A673 (cell line): ENCODE measurements around the gene LRCOL1. TPM values are rescaled to one million over a fixed set of nuclear protein-coding genes. Genes with fewer than 3 reads are reported as not detected.

ENCODE experiments used
- BruUV-seq: library from RNA; stranded (reverse); fragments of 400-500 nt; replicated peaks from 2 replicates; lab custom pipeline; 2021; lab: Mats Ljungman, UMichigan
- CTCF ChIA-PET: fragments of 300-600 bp; sonication (Branson Sonifier 250); formaldehyde crosslinking; loops from one replicate; lab custom pipeline; 2022; ENCODE audit warnings: antibody characterized with exemption; lab: Charles Lee
- POLR2A ChIA-PET: fragments of 300-600 bp; sonication (Branson Sonifier 250); formaldehyde crosslinking; loops from one replicate; lab custom pipeline; 2022; ENCODE audit warnings: antibody characterized with exemption; ENCODE audit not compliant: low non-redundant PET; lab: Charles Lee
- DNase-seq: peaks from one replicate; pipeline ENCODE4 v3.0.0-alpha.2; 2015; ENCODE audit warnings: low spot score
- H3K27ac ChIP-seq: fragments of 200-600 bp; sonication (generic); 2 replicates; pipeline ENCODE4 v1.5.1; 2016; ENCODE audit warnings: mixed run types, low read depth, mild to moderate bottlenecking, mixed read lengths, antibody characterized with exemption, low read length; ENCODE audit not compliant: poor library complexity, severe bottlenecking
- H3K27me3 ChIP-seq: fragments of 200-600 bp; sonication (generic); replicated peaks from 2 replicates; pipeline ENCODE4 v1.6.1; 2017; ENCODE audit warnings: mixed run types, low read depth, mild to moderate bottlenecking, mixed read lengths, antibody characterized with exemption, low read length; ENCODE audit not compliant: insufficient read depth, poor library complexity
- H3K36me3 ChIP-seq: fragments of 200-600 bp; sonication (generic); 2 replicates; pipeline ENCODE4 v1.6.1; 2016; ENCODE audit warnings: mixed run types, mild to moderate bottlenecking, mixed read lengths, antibody characterized with exemption, low read length; ENCODE audit not compliant: insufficient read depth, poor library complexity, severe bottlenecking
- H3K4me1 ChIP-seq: fragments of 200-600 bp; sonication (generic); 2 replicates; pipeline ENCODE4 v1.6.1; 2017; ENCODE audit warnings: mixed run types, mild to moderate bottlenecking, mixed read lengths, antibody characterized with exemption, low read length; ENCODE audit not compliant: insufficient read depth, poor library complexity, severe bottlenecking
- H3K4me3 ChIP-seq: fragments of 200-600 bp; sonication (generic); 2 replicates; pipeline ENCODE4 v1.5.1; 2016; ENCODE audit warnings: low read depth, mixed run types, mild to moderate bottlenecking, mixed read lengths, low read length; ENCODE audit not compliant: poor library complexity, severe bottlenecking
- H3K9me3 ChIP-seq: fragments of 200-600 bp; sonication (generic); 2 replicates; pipeline ENCODE4 v1.6.1; 2016; ENCODE audit warnings: mixed run types, low read depth, mild to moderate bottlenecking, mixed read lengths, antibody characterized with exemption, low read length; ENCODE audit not compliant: poor library complexity, severe bottlenecking
- CTCF ChIP-seq: fragments of 300-800, 200-600 bp; sonication (generic); conservative IDR thresholded peaks from 2 replicates; pipeline ENCODE4 v1.5.1; 2017; ENCODE audit warnings: low read depth, mild to moderate bottlenecking, antibody characterized with exemption, low read length, moderate library complexity, mixed read lengths
- EZH2 ChIP-seq: fragments of 200-600 bp; sonication (generic); IDR thresholded peaks from 2 replicates; pipeline ENCODE4 v1.6.1; 2017; ENCODE audit warnings: borderline replicate concordance, low read depth, mild to moderate bottlenecking, mixed read lengths, antibody characterized with exemption, low read length; ENCODE audit not compliant: poor library complexity, severe bottlenecking
- intact Hi-C: fragments of 100-400 bp; cut with micrococcal nuclease; formaldehyde crosslinking; loops from one replicate; pipeline ENCODE4 v1.10.0; 2022; ENCODE audit not compliant: unreplicated experiment
- total RNA-seq: library from RNA; stranded (reverse); gene quantifications from 2 replicates; pipeline ENCODE4 v1.2.3, GENCODE V29; 2021

The LRCOL1 gene
- total RNA-seq, 1 experiment from 2014 or later: not detected

- Histone ChIP-seq H3K9me3 (no peaks in the 10 kb centered on the region), H3K27me3 (no peaks in the 10 kb centered on the region), H3K4me3 (no peak overlapping the region), H3K27ac (no peak overlapping the region), H3K36me3 (peaks cover 17% of the 10 kb centered on the region), H3K4me1 (peaks cover 7% of the 10 kb centered on the region)
- TF ChIP-seq CTCF (no peak), EZH2 (no peak)
- BruUV-seq: no TSS peak
- CTCF ChIA-PET: no interaction called here
- POLR2A ChIA-PET: no interaction called here
- intact Hi-C loops: no loop called here
- DNase-seq: no peak
These were observed 45.0 kb downstream of the LRCOL1 start for GRCh38 chr12:132565365-132565764.

GRCh38 chr12:132563911-132564310 lies 46.5 kb downstream of the LRCOL1 start:
- TF ChIP-seq EZH2: no peak
- no peak for TF ChIP-seq CTCF
- no peak for DNase-seq
- no peak overlapping the region for H3K4me3 ChIP-seq
- ChIA-PET CTCF (no interaction called here), POLR2A (no interaction called here)
- no peaks in the 10 kb centered on the region for H3K9me3 ChIP-seq
- H3K4me1 ChIP-seq: peaks cover 7% of the 10 kb centered on the region
- intact Hi-C loops: no loop called here
- H3K36me3 ChIP-seq: peaks cover 12% of the 10 kb centered on the region
- BruUV-seq: no TSS peak
- no peak overlapping the region for H3K27ac ChIP-seq
- H3K27me3 ChIP-seq: no peaks in the 10 kb centered on the region

DNA sequence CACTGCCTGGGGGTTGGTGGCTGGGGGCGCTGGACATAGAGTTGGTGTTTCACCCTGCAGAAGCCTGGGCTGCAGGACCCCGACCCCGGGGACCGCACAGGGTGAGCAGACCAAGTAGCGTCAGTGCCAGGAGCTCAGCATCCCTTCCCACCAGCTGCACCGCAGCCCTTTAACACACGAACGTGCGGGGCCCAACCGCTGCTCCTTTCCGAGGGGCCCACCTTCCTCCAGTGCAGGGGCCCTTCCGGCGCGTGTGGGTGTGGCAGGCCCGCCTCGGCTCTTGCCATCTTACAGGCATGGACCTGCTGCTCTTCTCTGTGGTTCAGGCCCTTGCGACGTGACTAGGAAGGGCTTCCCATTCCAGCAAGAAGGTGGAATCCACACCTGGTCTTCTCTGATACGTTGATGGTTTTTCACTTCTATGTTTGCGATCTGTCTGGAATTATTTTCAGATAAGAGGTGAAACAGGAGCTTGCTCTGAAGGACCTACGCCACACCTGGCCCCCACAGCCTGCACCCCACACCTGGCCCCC lies 47.8 kb downstream of the LRCOL1 start:
- intact Hi-C loops: no loop called here
- CTCF ChIA-PET: interaction anchor here (0.6 kb wide), 1 partner anchor 155 kb away, joined by 4 read pairs; no protein-coding TSS in a partner anchor
- no TSS peak for BruUV-seq
- Histone ChIP-seq H3K9me3 (no peaks in the 10 kb centered on the region), H3K4me1 (peaks cover 7% of the 10 kb centered on the region), H3K4me3 (no peak overlapping the region), H3K27ac (no peak overlapping the region), H3K36me3 (peaks cover 12% of the 10 kb centered on the region), H3K27me3 (no peaks in the 10 kb centered on the region)
- no peak for DNase-seq
- POLR2A ChIA-PET: no interaction called here
- TF ChIP-seq EZH2: no peak
- no peak for TF ChIP-seq CTCF
